ENCODE results near the gene COX6A1. TPM values are rescaled to one million over a fixed set of nuclear protein-coding genes. Genes with fewer than 3 reads are reported as not detected.

The COX6A1 gene
- total RNA-seq, 1 experiment from 2014 or later = 510 TPM

Other genes with a start within 250 kb of the COX6A1 start
- gene GCN1, start 243.4 kb upstream of the COX6A1 start, total RNA-seq (2014; rRNA removed; shearing (Covaris generic)) = 29.3 and 61.8 TPM in 2 replicates
- gene RPLP0, start 237.0 kb upstream of the COX6A1 start, total RNA-seq (2014; rRNA removed; shearing (Covaris generic)) = 1,663 and 2,281 TPM in 2 replicates
- gene PXN, start 172.4 kb upstream of the COX6A1 start, total RNA-seq (2014; rRNA removed; shearing (Covaris generic)) = 77.5 and 110 TPM in 2 replicates
- under 0.01 TPM in 1 of 2 replicates, not detected in the other for gene RNU4-2, start 146.2 kb upstream of the COX6A1 start, total RNA-seq (2014; rRNA removed; shearing (Covaris generic))
- gene RNU4-1, start 144.9 kb upstream of the COX6A1 start, total RNA-seq (2014; rRNA removed; shearing (Covaris generic)) = under 0.01 TPM in 1 of 2 replicates, not detected in the other
- 2.2 and 7.4 TPM in 2 replicates for gene SIRT4, start 135.8 kb upstream of the COX6A1 start, total RNA-seq (2014; rRNA removed; shearing (Covaris generic))
- not detected in 2 replicates for gene PLA2G1B, start 110.3 kb upstream of the COX6A1 start, total RNA-seq (2014; rRNA removed; shearing (Covaris generic))
- gene MSI1, start 68.9 kb upstream of the COX6A1 start, total RNA-seq (2014; rRNA removed; shearing (Covaris generic)) = not detected in 2 replicates
- 27.8 and 29.9 TPM in 2 replicates for gene TRIAP1, start 8.3 kb downstream of the COX6A1 start, total RNA-seq (2014; rRNA removed; shearing (Covaris generic))
- 12.6 and 22.3 TPM in 2 replicates for gene GATC, start 8.3 kb downstream of the COX6A1 start, total RNA-seq (2014; rRNA removed; shearing (Covaris generic))
- 197 and 267 TPM in 2 replicates for gene SRSF9, start 31.6 kb downstream of the COX6A1 start, total RNA-seq (2014; rRNA removed; shearing (Covaris generic))
- 529 and 605 TPM in 2 replicates for gene DYNLL1, start 58.0 kb downstream of the COX6A1 start, total RNA-seq (2014; rRNA removed; shearing (Covaris generic))
- 34.4 and 39.3 TPM in 2 replicates for gene COQ5, start 91.0 kb downstream of the COX6A1 start, total RNA-seq (2014; rRNA removed; shearing (Covaris generic))
- gene RNF10, start 96.2 kb downstream of the COX6A1 start, total RNA-seq (2014; rRNA removed; shearing (Covaris generic)) = 94.1 and 135 TPM in 2 replicates
- gene POP5, start 143.3 kb downstream of the COX6A1 start, total RNA-seq (2014; rRNA removed; shearing (Covaris generic)) = 66.2 and 83.0 TPM in 2 replicates
- not detected in 2 replicates for gene CABP1, start 202.5 kb downstream of the COX6A1 start, total RNA-seq (2014; rRNA removed; shearing (Covaris generic))
- gene MLEC, start 249.0 kb downstream of the COX6A1 start, total RNA-seq (2014; rRNA removed; shearing (Covaris generic)) = 105 and 148 TPM in 2 replicates